Bone marrow (tissue), 2 donors: ENCODE measurements around the gene FMN2.

Experiments
- DNase-seq, 2 donors: peaks; one replicate each; lab custom pipeline; 2025; lab: John Stamatoyannopoulos, UW

Gene FMN2

GRCh38 chr1:240091614-240092300 lies at the start of gene FMN2:
Gene FMN2 (plus strand): TSS chr1:240091883. CDS start chr1:240092110, 227 bp downstream.
- DNase-seq: no peak

- DNase-seq: no peak
Measured at GRCh38 chr1:240044620-240045019, 47.1 kb upstream of the FMN2 start.

- no peak for DNase-seq
Measured at GRCh38 chr1:240046000-240046399, 45.7 kb upstream of the FMN2 start.

- no peak for DNase-seq
Measured at GRCh38 chr1:240054109-240054701, 37.5 kb upstream of the FMN2 start.

GRCh38 chr1:240055936-240056335 lies 35.7 kb upstream of the FMN2 start:
- no peak for DNase-seq

GRCh38 chr1:240056350-240056749 lies 35.3 kb upstream of the FMN2 start:
- DNase-seq: no peak

GRCh38 chr1:240058049-240058448 lies 33.6 kb upstream of the FMN2 start:
- no peak for DNase-seq

GRCh38 chr1:240068961-240069360 lies 22.7 kb upstream of the FMN2 start:
- no peak for DNase-seq

GRCh38 chr1:240070188-240070587 lies 21.5 kb upstream of the FMN2 start:
- DNase-seq: no peak

GRCh38 chr1:240073097-240073496 lies 18.6 kb upstream of the FMN2 start:
- no peak for DNase-seq

- no peak for DNase-seq
Measured at GRCh38 chr1:240074422-240074821, 17.3 kb upstream of the FMN2 start.

GRCh38 chr1:240074908-240075307 lies 16.8 kb upstream of the FMN2 start:
- DNase-seq: no peak

GRCh38 chr1:240084337-240084736 lies 7.3 kb upstream of the FMN2 start:
- DNase-seq: no peak

- DNase-seq: no peak
Measured at GRCh38 chr1:240084749-240085148, 6.9 kb upstream of the FMN2 start.

- no peak for DNase-seq
Measured at GRCh38 chr1:240086726-240087125, 5.0 kb upstream of the FMN2 start.

- no peak for DNase-seq
Measured at GRCh38 chr1:240090014-240090413, 1.7 kb upstream of the FMN2 start.

- DNase-seq: no peak
Measured at GRCh38 chr1:240090957-240091600, 604 bp upstream of the FMN2 start.

GRCh38 chr1:240092301-240093119 lies 827 bp downstream of the FMN2 start:
- no peak for DNase-seq

GRCh38 chr1:240093120-240093961 lies 1.7 kb downstream of the FMN2 start:
- no peak for DNase-seq

- DNase-seq: no peak
Measured at GRCh38 chr1:240094041-240094722, 2.5 kb downstream of the FMN2 start.

GRCh38 chr1:240096974-240097373 lies 5.3 kb downstream of the FMN2 start:
- no peak for DNase-seq
